Measurements from ENCODE around the gene ULBP2. TPM values are rescaled to one million over a fixed set of nuclear protein-coding genes. Genes with fewer than 3 reads are reported as not detected.

ULBP2 gene
- total RNA-seq, 1 experiment from 2014 or later = 4.9 TPM

- intact Hi-C loops (cut with micrococcal nuclease; ENCODE audit: unreplicated experiment) = no loop called here
- CTCF ChIA-PET = no interaction called here
Measured at GRCh38 chr6:149995235-149995750, 53.5 kb downstream of the ULBP2 start.

GRCh38 chr6:149995971-149996370 is 54.2 kb downstream of the ULBP2 start:
- peaks cover 23% of the 10 kb centered on the region for H3K27me3 Mint-ChIP-seq (ENCODE audit: insufficient read depth, unreplicated experiment)
- intact Hi-C loops (cut with micrococcal nuclease; ENCODE audit: unreplicated experiment) = no loop called here
- no TSS peak for BruUV-seq (replicated peaks)
- H3K4me3 ChIP-seq (ENCODE audit: low read depth, low read length) = no peak overlapping the region
- POLR2A ChIA-PET = no interaction called here
- no peaks in the 10 kb centered on the region for H3K36me3 ChIP-seq (ENCODE audit: control insufficient read depth, insufficient read depth, low read length)
- H3K36me3 Mint-ChIP-seq (ENCODE audit: insufficient read depth, unreplicated experiment) = no peaks in the 10 kb centered on the region
- no peaks in the 10 kb centered on the region for H3K4me1 Mint-ChIP-seq (ENCODE audit: low read depth, unreplicated experiment)
- TF ChIP-seq, protein P1, sequence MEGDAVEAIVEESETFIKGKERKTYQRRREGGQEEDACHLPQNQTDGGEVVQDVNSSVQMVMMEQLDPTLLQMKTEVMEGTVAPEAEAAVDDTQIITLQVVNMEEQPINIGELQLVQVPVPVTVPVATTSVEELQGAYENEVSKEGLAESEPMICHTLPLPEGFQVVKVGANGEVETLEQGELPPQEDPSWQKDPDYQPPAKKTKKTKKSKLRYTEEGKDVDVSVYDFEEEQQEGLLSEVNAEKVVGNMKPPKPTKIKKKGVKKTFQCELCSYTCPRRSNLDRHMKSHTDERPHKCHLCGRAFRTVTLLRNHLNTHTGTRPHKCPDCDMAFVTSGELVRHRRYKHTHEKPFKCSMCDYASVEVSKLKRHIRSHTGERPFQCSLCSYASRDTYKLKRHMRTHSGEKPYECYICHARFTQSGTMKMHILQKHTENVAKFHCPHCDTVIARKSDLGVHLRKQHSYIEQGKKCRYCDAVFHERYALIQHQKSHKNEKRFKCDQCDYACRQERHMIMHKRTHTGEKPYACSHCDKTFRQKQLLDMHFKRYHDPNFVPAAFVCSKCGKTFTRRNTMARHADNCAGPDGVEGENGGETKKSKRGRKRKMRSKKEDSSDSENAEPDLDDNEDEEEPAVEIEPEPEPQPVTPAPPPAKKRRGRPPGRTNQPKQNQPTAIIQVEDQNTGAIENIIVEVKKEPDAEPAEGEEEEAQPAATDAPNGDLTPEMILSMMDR (IDR thresholded peaks at IDR 0.05; ENCODE audit: insufficient read depth in 1 of 2, low read depth in 1 of 2, low read length in 1 of 2, severe bottlenecking in 1 of 2, unreplicated experiment in 1 of 2) = no peak
- H3K9me3 Mint-ChIP-seq (ENCODE audit: unreplicated experiment) = no peaks in the 10 kb centered on the region
- no peak overlapping the region for H3K27ac Mint-ChIP-seq (ENCODE audit: unreplicated experiment)
- no peaks in the 10 kb centered on the region for H3K9me3 ChIP-seq
- no peak overlapping the region for H3K4me3 Mint-ChIP-seq (ENCODE audit: unreplicated experiment)
- H3K4me1 ChIP-seq = no peaks in the 10 kb centered on the region
- CTCF ChIA-PET = no interaction called here
- H3K27me3 ChIP-seq (replicated peaks; ENCODE audit: control insufficient read depth, insufficient read depth, low read length) = peaks cover 3% of the 10 kb centered on the region
- DNase-seq = no peak

More at GRCh38 chr6:149995235-149995750, 53.5 kb downstream of the ULBP2 start:
- H3K27me3 ChIP-seq (replicated peaks; ENCODE audit: control insufficient read depth, insufficient read depth, low read length) = peaks cover 7% of the 10 kb centered on the region
- no peaks in the 10 kb centered on the region for H3K36me3 Mint-ChIP-seq (ENCODE audit: insufficient read depth, unreplicated experiment)
- no peaks in the 10 kb centered on the region for H3K36me3 ChIP-seq (ENCODE audit: control insufficient read depth, insufficient read depth, low read length)
- H3K4me1 Mint-ChIP-seq (ENCODE audit: low read depth, unreplicated experiment) = peaks cover 5% of the 10 kb centered on the region
- no peaks in the 10 kb centered on the region for H3K4me1 ChIP-seq
- H3K27me3 Mint-ChIP-seq (ENCODE audit: insufficient read depth, unreplicated experiment) = peaks cover 26% of the 10 kb centered on the region
- TF ChIP-seq, protein P1 (IDR thresholded peaks at IDR 0.05; ENCODE audit: insufficient read depth in 1 of 2, low read depth in 1 of 2, low read length in 1 of 2, severe bottlenecking in 1 of 2, unreplicated experiment in 1 of 2) = no peak
- no TSS peak for BruUV-seq (replicated peaks)
- H3K27ac Mint-ChIP-seq (ENCODE audit: unreplicated experiment) = no peak overlapping the region
- H3K9me3 Mint-ChIP-seq (ENCODE audit: unreplicated experiment) = no peaks in the 10 kb centered on the region
- POLR2A ChIA-PET = no interaction called here
- H3K9me3 ChIP-seq = no peaks in the 10 kb centered on the region
- DNase-seq = no peak
- H3K4me3 ChIP-seq (ENCODE audit: low read depth, low read length) = no peak overlapping the region
- H3K4me3 Mint-ChIP-seq (ENCODE audit: unreplicated experiment) = no peak overlapping the region

Other genes with a start within 250 kb of the ULBP2 start
- gene LATS1, start 223.9 kb upstream of the ULBP2 start, total RNA-seq (2022) = 28.7 and 31.3 TPM in 2 replicates
- 64.2 and 65.2 TPM in 2 replicates for gene NUP43, start 195.5 kb upstream of the ULBP2 start, total RNA-seq (2022)
- gene PCMT1, start 192.3 kb upstream of the ULBP2 start, total RNA-seq (2022) = 118 and 119 TPM in 2 replicates
- 17.7 and 18.4 TPM in 2 replicates for gene LRP11, start 77.7 kb upstream of the ULBP2 start, total RNA-seq (2022)
- gene RAET1E, start 43.9 kb upstream of the ULBP2 start, total RNA-seq (2022) = not detected in 2 replicates
- not detected in 2 replicates for gene RAET1G, start 18.9 kb upstream of the ULBP2 start, total RNA-seq (2022)
- gene ULBP1, start 21.9 kb downstream of the ULBP2 start, total RNA-seq (2022) = 5.4 and 7.7 TPM in 2 replicates
- gene RAET1L, start 83.5 kb downstream of the ULBP2 start, total RNA-seq (2022) = not detected in 2 replicates
- gene ULBP3, start 127.1 kb downstream of the ULBP2 start, total RNA-seq (2022) = 8.1 and 8.5 TPM in 2 replicates
- gene PPP1R14C, start 201.0 kb downstream of the ULBP2 start, total RNA-seq (2022) = 2.4 and 2.5 TPM in 2 replicates

Measured in Caco-2 (cell line).